ENCODE measurements around the gene ZNF132.

DNA sequence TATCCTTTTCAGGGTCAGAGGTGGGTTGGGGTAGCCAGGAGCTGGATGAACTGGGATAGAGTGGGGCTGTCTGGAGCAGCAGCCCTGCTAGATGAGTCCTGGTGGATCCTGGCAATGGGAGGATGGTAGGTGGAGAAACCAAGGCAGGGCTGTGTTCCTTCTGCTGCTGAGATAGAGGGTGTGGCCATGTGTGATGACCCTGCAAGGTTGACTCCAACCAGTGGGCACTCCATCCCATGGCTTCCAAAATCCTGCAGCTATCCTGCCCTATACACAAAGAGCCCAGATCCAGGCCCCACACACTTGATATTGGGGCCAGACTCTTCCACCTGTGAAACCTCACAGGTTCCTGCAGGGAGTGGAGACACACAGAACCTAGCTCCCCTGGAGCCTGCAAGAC, 33.8 kb upstream of the ZNF132 start:
- no peak for TF ChIP-seq EZH2phosphoT487 (IDR thresholded peaks at IDR 0.05)
- TF ChIP-seq, protein P1, sequence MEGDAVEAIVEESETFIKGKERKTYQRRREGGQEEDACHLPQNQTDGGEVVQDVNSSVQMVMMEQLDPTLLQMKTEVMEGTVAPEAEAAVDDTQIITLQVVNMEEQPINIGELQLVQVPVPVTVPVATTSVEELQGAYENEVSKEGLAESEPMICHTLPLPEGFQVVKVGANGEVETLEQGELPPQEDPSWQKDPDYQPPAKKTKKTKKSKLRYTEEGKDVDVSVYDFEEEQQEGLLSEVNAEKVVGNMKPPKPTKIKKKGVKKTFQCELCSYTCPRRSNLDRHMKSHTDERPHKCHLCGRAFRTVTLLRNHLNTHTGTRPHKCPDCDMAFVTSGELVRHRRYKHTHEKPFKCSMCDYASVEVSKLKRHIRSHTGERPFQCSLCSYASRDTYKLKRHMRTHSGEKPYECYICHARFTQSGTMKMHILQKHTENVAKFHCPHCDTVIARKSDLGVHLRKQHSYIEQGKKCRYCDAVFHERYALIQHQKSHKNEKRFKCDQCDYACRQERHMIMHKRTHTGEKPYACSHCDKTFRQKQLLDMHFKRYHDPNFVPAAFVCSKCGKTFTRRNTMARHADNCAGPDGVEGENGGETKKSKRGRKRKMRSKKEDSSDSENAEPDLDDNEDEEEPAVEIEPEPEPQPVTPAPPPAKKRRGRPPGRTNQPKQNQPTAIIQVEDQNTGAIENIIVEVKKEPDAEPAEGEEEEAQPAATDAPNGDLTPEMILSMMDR (IDR thresholded peaks at IDR 0.05): no peak

All from neural progenitor cell (in vitro differentiated cells).